LNCAP (cell line): ENCODE data around the gene SH3RF2.

Experiments used
- TF ChIP-seq, protein P1 (sequence below): fragments of 450-650 bp; IDR thresholded peaks from 2 replicates; pipeline ENCODE4 v1.5.1; 2017; ENCODE audit warnings: mild to moderate bottlenecking

SH3RF2 gene

DNA sequence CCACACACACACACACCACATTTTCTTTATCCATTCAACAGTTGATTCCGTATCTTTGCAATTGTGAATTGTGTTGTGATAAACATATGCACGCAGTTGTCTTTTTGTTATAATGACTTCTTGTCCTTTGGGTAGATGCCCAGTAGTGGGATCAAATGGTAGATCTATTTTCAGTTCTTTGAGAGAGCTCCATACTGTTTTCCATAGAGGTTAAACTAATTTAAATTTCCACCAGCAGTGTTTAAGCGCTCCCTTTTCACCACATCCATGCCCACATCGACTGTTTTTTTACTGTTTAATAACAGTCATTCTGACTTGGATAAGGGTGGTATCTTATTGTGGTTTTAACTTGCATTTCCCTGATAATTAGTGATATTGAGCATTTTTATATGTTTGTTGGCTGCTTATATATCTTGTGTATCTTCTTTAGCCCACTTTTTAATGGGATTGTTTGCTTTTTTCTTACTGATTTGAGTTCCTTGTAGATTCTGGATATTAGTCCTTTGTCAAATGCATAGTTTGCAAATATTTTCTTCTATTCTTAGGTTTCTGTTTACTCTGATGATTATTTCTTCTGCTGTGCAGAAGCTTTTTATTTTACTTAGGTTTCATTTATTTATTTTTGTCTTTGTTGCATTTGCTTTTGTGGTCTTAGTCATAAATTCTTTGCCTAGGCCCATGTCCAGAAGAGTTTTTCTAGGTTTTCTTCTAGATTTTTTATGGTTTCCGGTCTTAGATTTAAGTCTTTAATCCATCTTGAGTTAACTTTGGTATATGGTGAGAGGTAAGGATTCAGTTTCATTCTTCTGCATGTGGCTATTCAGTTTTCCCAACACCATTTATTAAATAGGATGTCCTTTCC is 82.4 kb downstream of the SH3RF2 start:
- TF ChIP-seq, protein P1, sequence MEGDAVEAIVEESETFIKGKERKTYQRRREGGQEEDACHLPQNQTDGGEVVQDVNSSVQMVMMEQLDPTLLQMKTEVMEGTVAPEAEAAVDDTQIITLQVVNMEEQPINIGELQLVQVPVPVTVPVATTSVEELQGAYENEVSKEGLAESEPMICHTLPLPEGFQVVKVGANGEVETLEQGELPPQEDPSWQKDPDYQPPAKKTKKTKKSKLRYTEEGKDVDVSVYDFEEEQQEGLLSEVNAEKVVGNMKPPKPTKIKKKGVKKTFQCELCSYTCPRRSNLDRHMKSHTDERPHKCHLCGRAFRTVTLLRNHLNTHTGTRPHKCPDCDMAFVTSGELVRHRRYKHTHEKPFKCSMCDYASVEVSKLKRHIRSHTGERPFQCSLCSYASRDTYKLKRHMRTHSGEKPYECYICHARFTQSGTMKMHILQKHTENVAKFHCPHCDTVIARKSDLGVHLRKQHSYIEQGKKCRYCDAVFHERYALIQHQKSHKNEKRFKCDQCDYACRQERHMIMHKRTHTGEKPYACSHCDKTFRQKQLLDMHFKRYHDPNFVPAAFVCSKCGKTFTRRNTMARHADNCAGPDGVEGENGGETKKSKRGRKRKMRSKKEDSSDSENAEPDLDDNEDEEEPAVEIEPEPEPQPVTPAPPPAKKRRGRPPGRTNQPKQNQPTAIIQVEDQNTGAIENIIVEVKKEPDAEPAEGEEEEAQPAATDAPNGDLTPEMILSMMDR, result no peak

DNA sequence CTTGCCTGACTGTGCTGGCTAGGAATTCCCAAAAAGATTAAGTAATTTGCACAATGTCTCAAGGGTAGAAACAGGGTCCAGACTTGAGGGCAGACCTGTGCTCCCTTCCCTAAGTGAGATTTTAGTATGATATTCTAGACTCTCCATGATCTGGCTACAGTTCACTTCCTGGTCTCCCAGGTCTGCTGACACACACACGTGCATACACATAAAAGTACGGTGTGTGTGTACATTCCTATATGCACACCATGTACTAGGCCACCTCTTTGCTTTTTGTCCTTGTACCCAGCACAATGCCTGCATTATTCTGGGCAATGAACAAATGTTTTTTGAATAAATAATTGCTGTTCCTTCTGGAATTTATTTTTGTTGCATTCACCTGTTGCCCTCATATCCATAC is 83.7 kb downstream of the SH3RF2 start:
- TF ChIP-seq, protein P1, result no peak

DNA sequence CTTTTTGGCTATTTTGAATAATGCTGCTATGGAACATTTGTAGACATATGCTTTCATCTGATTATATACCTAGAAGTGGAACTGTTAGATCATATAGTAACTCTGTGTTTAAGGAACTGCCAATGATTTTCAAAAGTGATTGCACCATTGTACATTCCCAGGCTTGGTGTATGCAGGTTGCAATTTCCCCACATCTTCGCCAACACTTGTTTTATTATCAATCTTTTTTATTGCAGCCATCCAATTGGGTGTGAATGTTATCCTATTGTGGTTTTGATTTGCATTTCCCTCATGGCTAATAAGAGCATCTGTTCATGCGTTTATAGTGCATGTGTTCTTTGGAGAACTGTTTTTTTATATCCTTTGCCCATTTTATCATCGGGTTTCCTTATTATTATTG is 87.7 kb downstream of the SH3RF2 start:
- TF ChIP-seq, protein P1, result no peak

DNA sequence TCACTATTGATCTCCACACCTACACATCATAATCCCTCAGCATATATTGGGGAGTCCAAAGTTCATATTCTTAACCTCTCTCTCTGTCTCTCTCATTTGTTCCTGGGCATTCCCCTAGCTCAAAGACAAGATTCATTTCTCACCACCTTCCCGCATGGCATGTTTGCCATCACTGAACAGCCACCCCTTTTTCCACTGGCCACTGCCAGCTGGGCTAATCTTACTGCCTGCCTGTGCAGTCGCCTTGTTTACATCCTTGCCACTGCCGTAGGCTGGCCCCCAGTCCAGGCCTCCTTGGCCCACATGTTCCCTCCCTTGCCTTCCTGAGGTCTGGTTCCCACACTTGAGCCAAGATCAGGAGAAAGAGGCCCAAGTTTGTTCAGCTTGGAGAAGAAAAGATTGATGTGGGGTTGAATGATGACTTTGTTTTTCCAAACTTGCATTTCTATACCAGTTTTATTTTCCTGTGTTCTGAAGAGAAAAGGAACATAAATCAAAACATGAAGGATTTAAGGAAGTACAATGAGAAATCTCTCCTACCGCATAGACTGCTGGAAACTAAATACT is 88.8 kb downstream of the SH3RF2 start:
- TF ChIP-seq, protein P1, result no peak

DNA sequence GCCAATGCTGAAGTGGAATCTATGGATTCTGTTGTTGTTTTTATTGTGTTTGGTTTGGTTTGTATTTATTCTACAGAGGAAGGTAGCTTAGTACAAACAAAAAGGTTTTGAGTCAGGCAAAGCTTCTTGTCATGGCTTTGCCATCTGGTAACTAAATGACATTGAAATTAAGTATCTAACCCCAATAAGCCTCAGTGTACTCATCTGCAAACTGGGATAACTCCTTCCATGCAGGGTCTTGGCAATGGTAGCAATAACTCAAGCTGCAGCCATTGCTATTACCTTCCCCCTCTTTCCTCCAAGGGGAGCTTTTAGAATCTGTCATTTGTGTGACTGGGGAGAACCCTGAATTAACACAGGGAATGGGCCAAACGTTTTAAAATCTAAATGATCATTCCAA is 89.3 kb downstream of the SH3RF2 start:
- TF ChIP-seq, protein P1, result no peak

DNA sequence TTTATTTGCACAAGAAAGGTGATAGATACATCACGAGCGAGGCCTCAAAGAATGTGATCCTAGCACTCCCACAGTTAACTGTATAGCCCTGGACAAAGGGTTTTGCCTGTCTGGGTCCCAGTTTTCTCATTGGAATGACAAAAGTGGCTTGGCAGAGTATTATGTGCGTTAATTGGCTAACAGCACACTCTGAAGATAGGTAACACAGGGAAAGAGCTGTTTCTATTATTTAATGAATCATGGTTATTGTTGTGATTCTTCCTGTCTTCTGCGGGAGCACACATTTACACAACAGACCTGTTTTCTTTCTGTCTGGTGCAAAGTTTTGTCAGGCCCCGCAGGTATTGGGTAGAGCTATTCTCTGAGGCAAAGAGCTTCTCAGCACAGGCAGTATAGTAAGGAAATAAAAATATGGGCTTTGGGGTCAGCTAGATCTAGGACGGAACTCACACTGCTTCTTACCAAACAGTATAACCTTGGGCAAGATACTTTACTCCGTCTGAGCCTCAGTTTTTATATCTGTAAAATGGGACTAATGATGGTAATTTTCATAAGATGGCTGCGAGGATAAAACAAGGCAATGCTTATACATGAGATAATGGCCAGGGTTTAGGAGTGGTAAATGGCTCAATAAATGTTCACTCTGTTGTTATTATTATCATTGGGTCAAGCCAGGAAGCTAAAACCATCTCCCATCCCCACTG is 90.1 kb downstream of the SH3RF2 start:
- TF ChIP-seq, protein P1, result no peak

DNA sequence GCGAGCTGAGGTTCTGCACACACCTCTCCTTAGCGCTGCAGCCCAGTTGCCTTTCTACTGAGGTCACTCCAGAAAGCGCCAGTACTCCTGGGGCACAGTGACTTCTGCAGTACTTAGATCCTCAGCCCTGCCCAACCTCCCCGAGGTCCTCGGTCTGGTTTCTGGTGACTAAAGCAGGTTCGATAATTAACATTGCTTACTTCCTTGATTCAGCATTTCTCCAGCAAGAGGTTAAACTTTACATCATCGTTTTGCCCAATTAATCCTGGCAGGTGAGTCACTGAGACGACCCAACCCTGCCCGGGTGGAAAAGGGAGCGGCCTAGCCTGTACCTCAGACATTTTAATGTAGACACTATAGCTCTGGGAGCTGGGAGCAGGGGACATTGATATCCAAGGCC is 91.4 kb downstream of the SH3RF2 start:
- TF ChIP-seq, protein P1, result no peak
